ENCODE results near the gene SLC37A3. TPM values are rescaled to one million over a fixed set of nuclear protein-coding genes. Genes with fewer than 3 reads are reported as not detected.

Gene SLC37A3
- total RNA-seq, 1 donor from 2014 or later, result 83.0 TPM

- DNase-seq, result no peak
Measured at GRCh38 chr7:140398821-140399220, 491 bp upstream of the SLC37A3 start.

- no peak for DNase-seq
Measured at GRCh38 chr7:140393756-140394306, 4.5 kb downstream of the SLC37A3 start.

- no peak for DNase-seq
Measured at GRCh38 chr7:140391634-140392033, 6.7 kb downstream of the SLC37A3 start.

- DNase-seq, result no peak
Measured at GRCh38 chr7:140390466-140391190, 7.7 kb downstream of the SLC37A3 start.

GRCh38 chr7:140390034-140390433, 8.3 kb downstream of the SLC37A3 start:
- no peak for DNase-seq

- no peak for DNase-seq
Measured at GRCh38 chr7:140389445-140389844, 8.9 kb downstream of the SLC37A3 start.

- no peak for DNase-seq
Measured at GRCh38 chr7:140384894-140385545, 13.3 kb downstream of the SLC37A3 start.

- DNase-seq, result no peak
Measured at GRCh38 chr7:140383954-140384713, 14.2 kb downstream of the SLC37A3 start.

GRCh38 chr7:140375892-140376730, 22.2 kb downstream of the SLC37A3 start:
- no peak for DNase-seq

GRCh38 chr7:140375323-140375722, 23.0 kb downstream of the SLC37A3 start:
- DNase-seq, result no peak

- no peak for DNase-seq
Measured at GRCh38 chr7:140369294-140369693, 29.0 kb downstream of the SLC37A3 start.

- DNase-seq, result no peak
Measured at GRCh38 chr7:140367528-140367927, 30.8 kb downstream of the SLC37A3 start.

GRCh38 chr7:140364819-140365218, 33.5 kb downstream of the SLC37A3 start:
- DNase-seq, result no peak

- no peak for DNase-seq
Measured at GRCh38 chr7:140360697-140361229, 37.6 kb downstream of the SLC37A3 start.

GRCh38 chr7:140358412-140359051, 39.8 kb downstream of the SLC37A3 start:
- no peak for DNase-seq

- no peak for DNase-seq
Measured at GRCh38 chr7:140358024-140358411, 40.3 kb downstream of the SLC37A3 start.

- peak; percentile 51 for DNase-seq
Measured at GRCh38 chr7:140350056-140350455, 48.3 kb downstream of the SLC37A3 start.

- peak; percentile 88 for DNase-seq
Measured at GRCh38 chr7:140349144-140349771, 49.1 kb downstream of the SLC37A3 start.

- peak; percentile 27 for DNase-seq
Measured at GRCh38 chr7:140348161-140348849, 50.0 kb downstream of the SLC37A3 start.

- no peak for DNase-seq
Measured at GRCh38 chr7:140347218-140347617, 51.1 kb downstream of the SLC37A3 start.

All from dermis blood vessel endothelial cell (primary cell).